Psoas muscle (tissue), 8 donors: Measurements from ENCODE around the gene KCNK16. TPM values are rescaled to one million over a fixed set of nuclear protein-coding genes. Genes with fewer than 3 reads are reported as not detected.

Source experiments
- ATAC-seq, 4 donors: fragments of 200-7000 bp; cut with Tn5 transposase; one replicate each; pipeline ENCODE4 v1.9.1; 2020; ENCODE audit warnings: moderate library complexity in 3 of 4, mild to moderate bottlenecking in 2 of 4
- DNase-seq, 2 donors: peaks; one replicate each; pipeline ENCODE4 v3.0.0-alpha.2; 2020
- H3K27ac ChIP-seq: fragments of 200-600 bp; one replicate; pipeline ENCODE4 v1.8.0; 2022
- H3K27me3 ChIP-seq, 3 donors: fragments of 200-600 bp in 1 of 3; one replicate each; pipeline versions ENCODE4 v1.6.1 to v1.8.0; 2013 to 2022; ENCODE audit warnings: low read length in 2 of 3, mild to moderate bottlenecking in 2 of 3, moderate library complexity in 1 of 3; ENCODE audit not compliant: insufficient read depth in 3 of 3
- H3K36me3 ChIP-seq, 2 donors: fragments of 200-600 bp in 1 of 2; one replicate each; pipeline versions ENCODE4 v1.6.1 to v1.8.0; 2013 to 2022; ENCODE audit warnings: low read depth in 1 of 2, mild to moderate bottlenecking in 1 of 2, moderate library complexity in 1 of 2; ENCODE audit not compliant: insufficient read depth in 1 of 2
- H3K4me1 ChIP-seq: fragments of 200-600 bp; one replicate; pipeline ENCODE4 v1.8.0; 2022
- H3K4me3 ChIP-seq: fragments of 200-600 bp; one replicate; pipeline ENCODE4 v1.8.0; 2022; ENCODE audit warnings: mild to moderate bottlenecking
- H3K9me3 ChIP-seq: fragments of 200-600 bp; one replicate; pipeline ENCODE4 v1.8.0; 2022
- WGBS, 3 donors: extraction: QIAGEN DNeasy Blood & Tissue Kit; methylation state at CpG; one replicate each; pipeline versions ENCODE4 v1.1.6 to v1.1.7; 2013; 5-methylcytosine and 5-hydroxymethylcytosine counted together
- intact Hi-C, 2 donors: fragments of 100-400 bp; cut with DNase I; formaldehyde crosslinking; loops; one replicate each; pipeline versions ENCODE4 v1.11.0 to v1.14.2; 2022
- polyA plus RNA-seq, 3 donors: library from polyadenylated mRNA; stranded (reverse); fragments of 200-250 nt; gene quantifications; one replicate each; pipeline ENCODE4 v1.2.3, GENCODE V29; 2013
- total RNA-seq, 4 donors: library from RNA; stranded (reverse); fragmentation: NEBNext Ultra II Directional in 2 of 4; extraction: Animal tissue kit (Norgen Biotek cat#: 25700) in 2 of 4; gene quantifications; one replicate each; pipeline versions ENCODE4 v1.2.1 to v1.2.4, GENCODE V29; 2021 to 2023
- TF ChIP-seq, protein P1 (sequence below): fragments of 200-600 bp; IDR thresholded peaks from one replicate; pipeline ENCODE4 v1.8.0; 2022; ENCODE audit warnings: antibody characterized with exemption
- donor health status: healthy with polysubstance abuse.
- donor health status: DM: no; HTN: no; CAD: no; lungs with moderate emphysema.
- donor health status: Bipolar disorder and iron deficiency.
- donor health status: healthy.
- donor health status: DM: yes; HTN: yes; CAD: no.
- donor health status: DM: no; HTN: no; CAD: no.
- donor health status: DM: no; HTN: no; CAD: no.
- donor health status: DM: yes; HTN: yes; CAD: no.

KCNK16 gene
- total and polyA plus RNA-seq, 7 donors: not detected

DNA sequence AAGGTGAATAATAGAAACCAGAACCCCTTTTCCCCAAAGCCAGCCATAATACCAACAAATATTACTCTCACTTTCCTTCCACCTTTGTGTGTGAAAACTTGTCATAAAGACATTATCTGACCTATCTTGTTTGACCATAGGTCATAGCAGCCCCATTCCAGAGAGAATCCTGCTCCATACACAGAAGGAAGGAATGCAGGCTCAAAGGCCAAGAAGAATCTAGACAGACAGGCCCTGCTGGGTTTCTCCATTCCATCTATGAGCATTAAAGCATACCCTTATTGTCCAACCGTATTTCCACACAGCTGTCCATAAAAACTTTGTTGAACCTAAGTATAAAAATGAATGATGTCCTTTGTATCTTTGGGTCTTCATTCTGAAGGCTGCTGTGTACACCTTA is 52.5 kb downstream of the KCNK16 start:
- intact Hi-C loops: no loop called here
- H3K36me3 ChIP-seq: no peaks in the 10 kb centered on the region
- TF ChIP-seq, protein P1, sequence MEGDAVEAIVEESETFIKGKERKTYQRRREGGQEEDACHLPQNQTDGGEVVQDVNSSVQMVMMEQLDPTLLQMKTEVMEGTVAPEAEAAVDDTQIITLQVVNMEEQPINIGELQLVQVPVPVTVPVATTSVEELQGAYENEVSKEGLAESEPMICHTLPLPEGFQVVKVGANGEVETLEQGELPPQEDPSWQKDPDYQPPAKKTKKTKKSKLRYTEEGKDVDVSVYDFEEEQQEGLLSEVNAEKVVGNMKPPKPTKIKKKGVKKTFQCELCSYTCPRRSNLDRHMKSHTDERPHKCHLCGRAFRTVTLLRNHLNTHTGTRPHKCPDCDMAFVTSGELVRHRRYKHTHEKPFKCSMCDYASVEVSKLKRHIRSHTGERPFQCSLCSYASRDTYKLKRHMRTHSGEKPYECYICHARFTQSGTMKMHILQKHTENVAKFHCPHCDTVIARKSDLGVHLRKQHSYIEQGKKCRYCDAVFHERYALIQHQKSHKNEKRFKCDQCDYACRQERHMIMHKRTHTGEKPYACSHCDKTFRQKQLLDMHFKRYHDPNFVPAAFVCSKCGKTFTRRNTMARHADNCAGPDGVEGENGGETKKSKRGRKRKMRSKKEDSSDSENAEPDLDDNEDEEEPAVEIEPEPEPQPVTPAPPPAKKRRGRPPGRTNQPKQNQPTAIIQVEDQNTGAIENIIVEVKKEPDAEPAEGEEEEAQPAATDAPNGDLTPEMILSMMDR: no peak
- DNase-seq (no peak), ATAC-seq (no peak)
- no peaks in the 10 kb centered on the region for H3K9me3 ChIP-seq
- no peak overlapping the region for H3K4me3 ChIP-seq
- WGBS, 3 donors: 49 to 59% (median 55%) methylated on average over 1 of the region's 1 CpG
- no peaks in the 10 kb centered on the region for H3K27me3 ChIP-seq
- H3K27ac ChIP-seq: no peak overlapping the region
- H3K4me1 ChIP-seq: no peaks in the 10 kb centered on the region

DNA sequence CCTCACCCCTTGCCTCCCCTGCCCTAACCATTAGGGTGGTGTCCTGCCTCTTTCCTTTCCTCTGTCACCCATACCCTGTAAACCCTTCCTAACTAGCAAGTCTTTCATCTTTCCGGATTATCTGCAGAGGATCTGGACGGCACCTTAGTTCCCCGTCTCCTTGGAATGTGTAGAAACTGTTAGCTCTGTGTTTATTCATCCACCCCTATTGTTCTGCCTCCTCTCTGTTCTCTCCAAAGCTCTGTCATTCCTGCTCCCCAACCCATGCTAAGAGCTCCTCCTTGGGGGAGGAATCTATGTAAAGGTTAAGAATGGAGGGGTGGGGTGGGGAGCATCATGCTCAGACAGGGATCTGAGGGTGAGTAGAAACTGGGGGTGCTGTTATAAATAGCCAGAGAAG is 53.8 kb downstream of the KCNK16 start:
- TF ChIP-seq, protein P1: no peak
- intact Hi-C loops: no loop called here
- H3K4me1 ChIP-seq: no peaks in the 10 kb centered on the region
- DNase-seq (no peak), ATAC-seq (no peak)
- no peaks in the 10 kb centered on the region for H3K9me3 ChIP-seq
- H3K36me3 ChIP-seq: no peaks in the 10 kb centered on the region
- WGBS, 3 donors: 83 to 86% (median 84%) methylated on average over 3 of the region's 3 CpGs
- no peak overlapping the region for H3K27ac ChIP-seq
- H3K4me3 ChIP-seq: no peak overlapping the region
- no peaks in the 10 kb centered on the region for H3K27me3 ChIP-seq

DNA sequence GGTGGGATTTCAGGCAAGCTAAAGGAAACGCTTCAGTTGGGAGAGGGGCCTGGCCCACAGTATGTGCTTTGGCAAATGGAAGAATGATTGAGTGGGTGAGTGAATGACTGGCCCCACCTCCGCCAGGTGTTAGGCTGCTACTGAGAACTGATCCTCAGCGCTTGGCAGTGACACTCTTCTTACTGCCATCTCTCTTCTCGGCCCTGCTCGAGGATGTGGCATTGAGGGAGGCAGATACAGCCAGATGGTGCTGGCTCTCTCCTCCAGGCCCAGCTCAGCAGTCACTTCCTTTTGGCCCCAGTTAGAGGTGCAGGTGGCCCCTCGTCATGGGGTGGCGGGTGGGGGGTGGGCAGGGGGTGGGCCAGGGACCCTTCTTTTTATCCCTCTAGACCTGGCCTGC is 54.3 kb downstream of the KCNK16 start:
- ATAC-seq: no peak
- intact Hi-C loops: no loop called here
- 71 to 82% (median 76%) methylated on average over 7 of the region's 7 CpGs for WGBS, 3 donors

DNA sequence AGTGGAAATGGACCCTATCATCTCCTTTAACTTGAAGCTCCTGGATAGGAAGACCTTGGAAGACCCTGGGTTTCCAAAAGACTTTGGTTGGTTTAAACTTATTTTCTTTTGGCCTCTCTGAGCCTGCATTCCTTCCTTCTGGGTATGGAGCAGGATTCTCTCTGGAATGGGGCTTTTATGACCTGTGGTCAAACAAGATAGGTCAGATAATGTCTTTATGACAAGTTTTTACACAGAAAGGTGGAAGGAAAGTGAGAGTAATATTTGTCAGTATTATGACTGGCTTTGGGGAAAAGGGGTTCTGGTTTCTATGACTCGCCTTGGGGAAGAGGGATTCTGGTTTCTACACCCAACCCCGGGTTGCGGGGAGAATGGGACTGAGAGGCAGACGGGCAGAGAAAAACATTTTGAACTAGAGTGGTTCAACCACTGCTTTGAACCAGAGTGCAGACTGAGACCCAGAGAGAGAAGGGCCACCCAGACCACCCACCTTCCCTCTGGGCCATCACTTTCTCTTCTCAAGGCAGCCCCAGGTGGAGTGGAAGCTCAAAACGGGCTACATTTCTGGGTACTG is 55.6 kb downstream of the KCNK16 start:
- ATAC-seq: no peak
- Histone ChIP-seq H3K4me3 (no peak overlapping the region), H3K27me3 (peaks cover 0 to 2% (median 0%) of the 10 kb centered on the region in 3 donors), H3K36me3 (no peaks in the 10 kb centered on the region), H3K9me3 (no peaks in the 10 kb centered on the region), H3K27ac (no peak overlapping the region), H3K4me1 (no peaks in the 10 kb centered on the region)
- intact Hi-C loops: no loop called here
- no peak for DNase-seq
- WGBS, 3 donors: 82 to 95% (median 87%) methylated on average over 5 of the region's 5 CpGs
- TF ChIP-seq, protein P1: no peak

More for the DNA sequence above, 54.3 kb downstream of the KCNK16 start:
- Histone ChIP-seq H3K27ac (no peak overlapping the region), H3K4me3 (no peak overlapping the region), H3K9me3 (no peaks in the 10 kb centered on the region), H3K4me1 (no peaks in the 10 kb centered on the region), H3K36me3 (no peaks in the 10 kb centered on the region), H3K27me3 (no peaks in the 10 kb centered on the region)
- DNase-seq: no peak
- TF ChIP-seq, protein P1: no peak

DNA sequence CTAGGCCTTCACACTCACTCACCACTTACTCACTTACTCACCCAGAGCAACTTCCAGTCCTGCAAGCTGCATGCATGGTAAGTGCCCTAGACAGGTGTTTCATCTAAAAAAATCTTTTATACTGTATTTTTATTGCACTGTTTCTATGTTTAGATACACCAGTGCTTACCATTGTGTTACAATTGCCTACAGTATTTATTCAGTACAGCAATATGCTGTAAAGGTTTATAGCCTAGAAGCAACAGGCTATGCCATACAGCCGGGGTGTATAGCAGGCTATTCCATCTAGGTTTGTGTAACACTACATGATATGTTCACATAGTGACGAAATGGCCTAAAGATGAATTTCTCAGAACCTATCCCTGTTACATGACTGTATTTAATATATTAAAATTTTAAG is 56.1 kb downstream of the KCNK16 start:
- Histone ChIP-seq H3K27ac (no peak overlapping the region), H3K36me3 (no peaks in the 10 kb centered on the region), H3K4me3 (no peak overlapping the region), H3K9me3 (no peaks in the 10 kb centered on the region), H3K27me3 (peaks cover 0 to 7% (median 0%) of the 10 kb centered on the region in 3 donors), H3K4me1 (no peaks in the 10 kb centered on the region)
- no peak for ATAC-seq
- no peak for DNase-seq
- intact Hi-C loops: no loop called here
- TF ChIP-seq, protein P1: no peak
- 84 to 92% (median 91%) methylated on average over 2 of the region's 2 CpGs for WGBS, 3 donors
